Stimulated activated CD8-positive, alpha-beta memory T cell treated with anti-CD3 and anti-CD28 coated beads, Interleukin-12 subunit alpha, Interleukin-12 subunit beta, amount 100 ng/mL, for 4 hours (primary cell): ENCODE data around the gene SPC25.
"Not testable (repeated sequence)": the region's sequence is repeated elsewhere in the genome, so short reads cannot be mapped to it uniquely, and the experiment has no call there.

ENCODE experiments used
- DNase-seq: peaks from one replicate; pipeline ENCODE4 v3.0.0-alpha.2; 2020; ENCODE audit warnings: low read depth

Gene SPC25

DNA sequence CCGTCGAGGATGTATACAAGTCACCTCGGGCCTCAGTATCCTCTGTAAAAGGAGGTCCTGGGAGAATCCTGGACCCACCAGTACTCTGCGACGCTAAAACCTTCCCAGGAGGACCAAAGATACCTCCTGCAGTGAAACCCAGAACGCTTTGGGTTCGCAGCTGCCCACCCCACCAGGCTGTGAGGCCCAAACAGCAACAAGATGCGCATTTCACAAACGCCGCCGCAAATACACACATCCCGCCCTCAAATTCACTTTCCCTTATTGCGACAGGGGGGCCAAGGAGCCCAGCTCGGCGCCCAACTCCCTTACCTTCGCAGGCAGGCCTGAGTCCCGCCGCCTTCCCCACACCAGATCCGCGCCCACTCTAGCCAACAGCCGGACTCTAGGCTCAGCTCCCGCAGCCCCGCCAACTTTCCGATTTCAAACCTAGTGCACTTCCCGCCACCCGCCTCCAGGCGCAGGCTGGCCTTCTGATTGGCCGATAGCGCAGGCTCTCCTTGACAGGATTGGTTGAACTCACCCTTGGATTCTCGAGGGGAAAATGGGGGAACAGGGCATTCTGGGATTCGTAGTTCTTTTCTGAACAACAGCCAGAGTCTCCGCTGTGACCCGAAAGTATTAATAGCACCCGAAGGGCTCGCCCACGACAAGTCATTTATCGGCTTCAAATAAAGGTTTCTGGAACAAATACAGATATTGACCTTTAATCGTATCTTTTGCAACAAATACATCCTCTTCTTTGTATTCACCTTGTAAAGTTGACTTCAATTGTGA, at the start of gene SPC25:
SPC25 (minus strand) TSS at position 425 of the 777 bp plus-strand sequence. CDS start 911 bp downstream, outside the sequence.
- peak; percentile 65 for DNase-seq

GRCh38 chr2:168939918-168940317, 49.7 kb upstream of the SPC25 start:
- DNase-seq: no peak

GRCh38 chr2:168939061-168939460, 48.8 kb upstream of the SPC25 start:
- DNase-seq: no peak

GRCh38 chr2:168935810-168936581, 45.8 kb upstream of the SPC25 start:
- DNase-seq: no peak

DNA sequence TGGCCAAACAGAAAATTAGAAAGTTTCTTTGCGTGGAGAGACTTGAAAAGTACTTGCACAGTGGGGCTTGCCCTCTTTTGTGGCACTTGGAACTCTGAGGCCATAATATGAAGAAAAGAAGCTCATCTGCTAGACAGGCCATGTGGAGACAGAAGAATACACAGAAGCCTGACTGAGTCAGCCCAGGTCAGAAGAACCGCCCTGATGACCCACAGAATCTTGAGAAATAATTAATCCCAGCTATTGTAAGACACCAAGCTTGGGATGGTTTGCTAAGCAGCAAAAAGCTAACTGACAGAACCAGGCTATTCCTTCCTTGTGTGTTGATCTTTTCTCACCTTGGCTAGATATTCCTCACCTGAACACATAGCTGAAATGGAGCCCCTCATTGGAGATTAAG, 44.6 kb upstream of the SPC25 start:
- DNase-seq: no peak

DNA sequence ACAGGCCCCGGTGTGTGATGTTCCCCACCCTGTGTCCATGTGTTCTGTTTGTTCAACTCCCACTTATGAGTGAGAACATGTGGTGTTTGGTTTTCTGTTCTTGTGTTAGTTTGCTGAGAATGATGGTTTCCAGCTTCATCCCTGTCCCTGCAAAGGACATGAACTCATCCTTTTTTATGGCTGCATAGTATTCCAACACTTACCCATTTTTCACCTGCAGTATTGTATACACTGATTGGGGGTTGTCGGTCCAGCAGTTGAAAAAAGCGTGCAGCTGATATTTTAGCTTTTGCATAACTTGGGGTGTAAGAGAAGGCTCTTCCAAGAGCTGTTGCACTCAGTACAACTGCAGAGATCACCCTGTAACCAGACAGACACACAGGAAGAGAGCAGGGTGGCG, 41.9 kb upstream of the SPC25 start:
- not testable (repeated sequence) for DNase-seq

GRCh38 chr2:168930242-168930641, 40.0 kb upstream of the SPC25 start:
- no peak for DNase-seq

DNA sequence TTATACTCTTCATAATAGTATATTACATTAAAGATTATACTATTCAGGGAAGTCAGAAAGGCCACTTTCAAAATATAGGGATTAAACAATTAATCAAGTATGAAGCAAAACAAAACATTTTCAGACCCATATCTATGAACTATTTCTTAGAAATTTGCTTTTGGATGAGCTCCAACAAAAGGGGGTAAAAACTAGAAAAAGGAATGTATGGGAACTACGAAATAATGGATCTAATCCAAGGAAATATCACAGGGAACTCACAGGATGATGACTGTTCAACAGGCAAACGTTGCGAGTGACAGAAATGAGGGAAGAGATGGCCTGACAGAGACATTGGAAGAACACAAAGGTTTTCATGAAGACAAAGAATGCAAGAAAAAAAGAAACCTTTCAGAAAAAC, 38.8 kb upstream of the SPC25 start:
- DNase-seq: no peak

- DNase-seq: no peak
Observed at GRCh38 chr2:168928113-168928831, 38.0 kb upstream of the SPC25 start.

DNA sequence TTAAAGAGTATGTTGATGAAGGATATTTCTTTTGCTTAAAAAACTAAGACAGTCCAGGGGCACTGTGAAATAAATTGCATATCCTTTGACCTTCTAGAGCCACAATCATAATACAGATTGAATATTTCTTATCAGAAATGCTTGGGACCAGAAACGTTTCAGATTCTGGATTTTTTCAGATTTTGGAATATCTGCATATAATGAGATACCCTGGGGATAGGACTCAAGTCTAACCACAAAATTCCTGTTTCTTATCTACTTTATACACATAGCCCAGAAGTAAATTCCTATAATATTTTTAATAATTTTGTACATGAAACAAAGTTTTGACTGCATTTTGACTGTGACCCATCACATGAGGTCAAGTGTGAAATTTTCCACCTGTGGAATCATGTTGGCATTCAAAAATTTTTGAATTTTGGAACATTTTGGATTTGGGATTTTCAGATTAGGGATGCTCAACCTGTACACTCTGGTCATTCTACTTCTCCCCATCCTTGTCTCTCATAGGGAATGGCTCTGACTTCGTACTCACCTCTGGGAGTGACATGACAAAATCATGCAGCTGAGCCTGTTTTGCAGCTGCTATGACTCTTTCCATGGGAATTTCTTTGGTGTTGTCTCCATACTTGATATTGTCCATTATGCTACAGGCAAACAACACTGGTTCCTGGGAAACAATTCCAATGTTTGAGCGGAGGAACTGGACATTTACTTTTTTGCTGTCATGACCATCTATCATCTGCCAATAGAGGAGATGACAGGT, 36.6 kb upstream of the SPC25 start:
- no peak for DNase-seq

- no peak for DNase-seq
Observed at GRCh38 chr2:168920504-168921157, 30.4 kb upstream of the SPC25 start.

DNA sequence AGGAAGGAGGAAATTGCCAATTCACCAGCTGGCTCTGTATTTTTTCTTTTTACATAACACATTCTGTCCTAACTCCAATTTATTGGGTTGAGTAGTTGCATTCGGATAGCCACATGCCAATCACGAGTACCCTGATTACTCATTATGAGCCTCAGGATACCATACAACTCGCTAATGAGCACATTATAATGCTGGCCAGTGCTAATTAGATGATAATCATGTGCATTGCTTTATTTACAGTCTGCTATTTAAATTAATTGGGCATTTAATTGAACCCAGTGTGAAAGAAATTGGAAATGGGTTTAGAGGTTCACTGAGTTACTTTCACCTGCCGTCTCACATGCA, 26.1 kb upstream of the SPC25 start:
- no peak for DNase-seq

DNA sequence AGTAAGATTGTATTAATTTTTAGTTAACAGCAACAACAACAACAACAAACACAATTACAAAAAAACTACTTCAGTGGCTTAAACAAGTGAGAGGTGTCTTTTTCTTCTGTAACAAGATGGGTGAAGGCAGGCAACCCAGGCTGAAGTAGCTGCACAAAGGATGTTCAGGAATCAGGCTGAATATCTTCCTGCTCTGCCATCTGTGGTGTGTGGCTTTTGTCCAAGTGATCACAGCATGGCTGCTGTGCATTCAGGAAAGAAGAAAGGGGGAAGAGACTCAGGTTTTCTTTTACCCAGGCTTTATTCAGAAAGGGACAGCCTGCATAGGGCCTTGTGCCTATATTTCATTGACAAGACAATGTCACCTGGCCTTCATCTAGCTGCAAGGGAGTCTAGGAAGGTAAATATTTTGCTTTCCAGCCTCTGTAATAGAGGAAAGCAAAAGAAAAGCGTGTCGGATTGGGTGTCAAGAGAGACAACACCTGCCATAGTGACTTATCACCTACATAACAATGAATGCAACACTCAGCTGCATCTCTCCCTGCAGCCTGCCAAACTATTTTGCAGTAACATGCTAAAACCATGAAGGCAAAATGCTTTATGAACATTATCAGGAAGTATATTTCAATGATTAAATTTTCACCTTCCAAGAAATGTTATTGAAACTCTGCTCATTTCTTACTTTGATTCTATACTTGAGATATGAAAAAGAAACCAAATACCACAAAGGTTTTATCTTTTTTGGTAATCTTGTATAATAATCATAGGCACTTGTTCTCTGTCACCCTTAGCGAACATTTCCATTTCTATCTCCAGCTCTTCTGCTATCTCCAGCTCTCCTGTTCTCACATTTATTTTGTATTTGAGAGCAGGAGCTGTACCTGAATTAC, 25.5 kb upstream of the SPC25 start:
- no peak for DNase-seq

DNA sequence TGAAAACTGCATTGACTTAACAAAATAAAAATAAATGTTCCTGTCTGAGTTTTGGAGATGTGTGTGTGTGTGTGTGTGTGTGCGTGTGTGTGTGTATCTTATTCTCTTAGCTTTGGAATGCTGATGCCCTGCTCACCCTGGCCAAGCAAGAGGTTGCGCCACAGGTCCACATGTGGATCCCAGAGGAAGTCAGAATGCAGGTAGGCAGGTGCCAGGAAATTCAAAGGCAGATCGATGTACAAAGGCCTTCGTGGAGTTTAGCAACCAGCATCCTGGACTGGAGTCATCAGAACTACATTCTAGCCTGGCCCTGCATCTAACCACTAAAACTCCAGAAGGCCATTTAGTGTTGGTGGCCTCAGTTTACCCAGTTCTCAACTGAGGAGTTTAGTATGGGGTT, 23.3 kb upstream of the SPC25 start:
- no peak for DNase-seq

- no peak for DNase-seq
Observed at GRCh38 chr2:168912901-168913369, 22.7 kb upstream of the SPC25 start.

DNA sequence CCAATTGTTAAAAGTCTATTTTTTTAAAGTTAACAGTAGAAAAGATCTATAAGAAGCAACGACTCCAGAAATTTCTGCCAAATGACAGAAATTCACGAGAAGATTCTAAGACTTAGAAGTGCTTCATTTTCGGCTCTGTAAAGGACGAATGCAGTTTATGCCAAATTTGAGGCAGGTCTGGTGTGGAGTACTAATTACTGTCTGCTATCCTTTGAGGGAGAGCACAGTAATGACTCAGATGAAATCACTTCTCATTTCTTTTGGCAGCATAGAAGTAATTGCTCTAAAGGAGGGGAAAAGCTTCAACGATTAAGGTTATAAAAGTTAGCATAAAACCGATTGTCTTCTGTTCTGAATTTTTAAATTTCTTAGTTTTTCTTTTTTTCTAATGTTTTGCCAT, 22.2 kb upstream of the SPC25 start:
- DNase-seq: no peak

GRCh38 chr2:168910330-168910729, 20.1 kb upstream of the SPC25 start:
- no peak for DNase-seq

DNA sequence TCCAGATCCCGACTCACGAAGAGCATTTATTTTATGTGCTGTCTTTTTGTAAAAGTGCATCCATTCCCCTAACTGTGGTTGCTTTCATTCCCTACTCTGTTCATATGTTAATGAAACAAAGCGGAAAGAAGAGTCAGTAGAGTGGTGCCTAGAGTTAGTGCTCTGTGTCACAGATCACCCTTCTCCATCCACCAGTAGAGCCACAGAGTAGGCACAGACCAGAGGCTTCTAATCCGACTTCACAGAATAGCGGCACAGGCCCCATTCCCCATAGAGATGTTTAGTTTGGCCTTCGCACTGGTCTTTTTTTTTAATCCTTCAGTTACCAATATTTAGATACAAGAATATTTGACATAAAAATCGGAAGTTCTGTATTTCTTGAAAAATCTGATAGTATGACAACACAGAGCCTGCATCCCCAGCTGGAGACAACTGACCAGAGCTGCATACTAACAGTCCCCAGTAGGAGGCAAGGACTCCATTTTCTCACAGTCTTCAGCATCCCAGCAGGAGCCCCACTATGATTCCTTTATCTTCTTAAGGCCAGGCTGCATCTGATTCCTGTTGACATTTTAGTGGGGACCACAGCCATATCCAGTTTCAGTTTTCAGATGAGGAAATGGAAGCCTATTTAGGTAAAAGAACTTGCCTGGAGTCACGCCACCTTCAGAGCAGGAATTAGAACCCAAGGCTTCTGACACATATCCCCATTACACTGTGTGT, 17.9 kb upstream of the SPC25 start:
- DNase-seq: no peak

DNA sequence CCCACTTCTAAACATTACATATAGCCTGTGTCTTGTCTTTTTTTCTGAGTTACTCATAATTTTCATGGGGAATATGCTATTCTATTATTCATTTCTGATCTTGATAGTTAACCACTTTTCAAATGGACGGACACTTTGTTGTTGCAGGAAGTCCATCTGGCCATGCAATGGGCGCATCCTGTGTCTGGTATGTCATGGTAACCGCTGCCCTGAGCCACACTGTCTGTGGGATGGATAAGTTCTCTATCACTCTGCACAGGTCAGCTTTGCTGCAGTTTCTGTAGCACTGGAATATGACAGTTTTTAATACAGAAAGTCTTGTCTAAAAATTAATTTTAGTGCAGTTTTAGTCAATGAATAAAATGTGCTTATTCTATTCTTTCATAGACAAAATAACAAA, 14.1 kb upstream of the SPC25 start:
- DNase-seq: no peak

DNA sequence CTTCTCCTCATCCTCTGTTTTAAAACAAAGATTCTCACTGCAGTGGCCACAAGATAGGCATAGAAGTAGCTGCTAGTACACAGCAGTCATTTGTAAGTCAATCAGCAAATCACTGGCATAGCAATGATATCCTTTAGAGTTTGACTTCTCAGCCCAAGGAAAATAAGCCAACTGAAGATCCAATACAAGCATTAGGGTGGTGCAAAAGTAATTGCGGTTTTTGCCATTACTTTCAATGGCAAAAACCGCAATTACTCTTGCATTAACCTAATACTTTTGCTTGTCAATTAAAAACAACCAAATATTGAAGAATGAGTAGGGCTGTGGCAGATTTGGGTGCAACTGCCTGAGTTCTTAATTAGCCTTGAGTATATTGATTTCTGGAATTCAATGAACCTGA, 13.7 kb upstream of the SPC25 start:
- DNase-seq: no peak
